COR-L47 (cell line): ENCODE measurements around the gene PTH2R.
"Not testable (repeated sequence)": the region's sequence is repeated elsewhere in the genome, so short reads cannot be mapped to it uniquely, and the experiment has no call there.

Source experiments
- DNase-seq: peaks from one replicate; lab custom pipeline; 2025; lab: John Stamatoyannopoulos, UW

PTH2R gene

GRCh38 chr2:208392300-208392699 lies 14.3 kb upstream of the PTH2R start:
- no peak for DNase-seq

GRCh38 chr2:208396796-208397195 lies 9.8 kb upstream of the PTH2R start:
- DNase-seq: not testable (repeated sequence)

GRCh38 chr2:208399201-208399600 lies 7.4 kb upstream of the PTH2R start:
- no peak for DNase-seq

GRCh38 chr2:208407667-208408066 lies 1.1 kb downstream of the PTH2R start:
- peak; percentile 64 for DNase-seq

- no peak for DNase-seq
Measured at GRCh38 chr2:208413931-208414330, 7.3 kb downstream of the PTH2R start.

GRCh38 chr2:208415255-208415654 lies 8.7 kb downstream of the PTH2R start:
- DNase-seq: no peak

GRCh38 chr2:208415897-208416296 lies 9.3 kb downstream of the PTH2R start:
- no peak for DNase-seq

GRCh38 chr2:208426412-208427045 lies 19.9 kb downstream of the PTH2R start:
- no peak for DNase-seq

- DNase-seq: no peak
Measured at GRCh38 chr2:208437755-208438154, 31.2 kb downstream of the PTH2R start.

GRCh38 chr2:208440716-208441115 lies 34.1 kb downstream of the PTH2R start:
- DNase-seq: no peak

GRCh38 chr2:208441951-208442350 lies 35.4 kb downstream of the PTH2R start:
- DNase-seq: no peak

GRCh38 chr2:208447447-208447846 lies 40.9 kb downstream of the PTH2R start:
- not testable (repeated sequence) for DNase-seq

- no peak for DNase-seq
Measured at GRCh38 chr2:208451061-208451460, 44.5 kb downstream of the PTH2R start.

- no peak for DNase-seq
Measured at GRCh38 chr2:208454861-208455260, 48.3 kb downstream of the PTH2R start.

GRCh38 chr2:208463721-208464120 lies 57.1 kb downstream of the PTH2R start:
- no peak for DNase-seq

- no peak for DNase-seq
Measured at GRCh38 chr2:208464205-208464604, 57.6 kb downstream of the PTH2R start.

- peak; percentile 72 for DNase-seq
Measured at GRCh38 chr2:208466151-208466919, 59.7 kb downstream of the PTH2R start.

GRCh38 chr2:208466920-208467298 lies 60.3 kb downstream of the PTH2R start:
- DNase-seq: no peak

GRCh38 chr2:208467564-208467963 lies 61.0 kb downstream of the PTH2R start:
- DNase-seq: no peak

GRCh38 chr2:208477741-208478140 lies 71.1 kb downstream of the PTH2R start:
- DNase-seq: no peak

- DNase-seq: no peak
Measured at GRCh38 chr2:208479342-208479741, 72.8 kb downstream of the PTH2R start.

- DNase-seq: not testable (repeated sequence)
Measured at GRCh38 chr2:208481945-208482344, 75.4 kb downstream of the PTH2R start.

GRCh38 chr2:208482453-208483015 lies 75.9 kb downstream of the PTH2R start:
- DNase-seq: not testable (repeated sequence)
